HAP-1 (cell line): ENCODE results near the gene ZNF609.

Source experiments
- DNase-seq, 2 experiments: peaks; one replicate each; pipeline ENCODE4 v3.0.0-alpha.2; 2016 to 2020; ENCODE audit warnings: low spot score in 2 of 2
- H3K27me3 ChIP-seq: fragments of 250-450 bp; sonication (Bioruptor Pico); 2 replicates; pipeline ENCODE4 v1.5.1; 2020; ENCODE audit warnings: low read depth, mild to moderate bottlenecking, moderate library complexity
- H3K36me3 ChIP-seq: fragments of 250-450 bp; sonication (Bioruptor Pico); replicated peaks from 2 replicates; pipeline ENCODE4 v1.5.1; 2020; ENCODE audit warnings: mild to moderate bottlenecking
- H3K4me1 ChIP-seq: fragments of 250-450 bp; sonication (Bioruptor Pico); 2 replicates; pipeline ENCODE4 v1.5.1; 2020; ENCODE audit warnings: mild to moderate bottlenecking
- H3K4me3 ChIP-seq: fragments of 250-450 bp; sonication (Bioruptor Pico); 2 replicates; pipeline ENCODE4 v1.5.1; 2020; ENCODE audit warnings: mild to moderate bottlenecking, moderate library complexity
- H3K9me3 ChIP-seq: fragments of 250-450 bp; sonication (Bioruptor Pico); 2 replicates; pipeline ENCODE4 v1.5.1; 2020; ENCODE audit warnings: mild to moderate bottlenecking, moderate library complexity
- in situ Hi-C: fragments of 300-500 bp; cut with MboI; formaldehyde crosslinking; loops from 3 replicates; pipeline ENCODE4 v1.14.3; 2020; ENCODE audit warnings: low sequenced_read_pairs, inconsistent platforms, mixed read lengths

ZNF609 gene

GRCh38 chr15:64697911-64698369 lies 237.6 kb downstream of the ZNF609 start:
- Histone ChIP-seq H3K36me3 (peaks cover 29% of the 10 kb centered on the region), H3K27me3 (no peaks in the 10 kb centered on the region), H3K9me3 (no peaks in the 10 kb centered on the region), H3K4me3 (no peak overlapping the region), H3K4me1 (peaks cover 45% of the 10 kb centered on the region)
- no peak for DNase-seq
- in situ Hi-C loops: no loop called here

DNA sequence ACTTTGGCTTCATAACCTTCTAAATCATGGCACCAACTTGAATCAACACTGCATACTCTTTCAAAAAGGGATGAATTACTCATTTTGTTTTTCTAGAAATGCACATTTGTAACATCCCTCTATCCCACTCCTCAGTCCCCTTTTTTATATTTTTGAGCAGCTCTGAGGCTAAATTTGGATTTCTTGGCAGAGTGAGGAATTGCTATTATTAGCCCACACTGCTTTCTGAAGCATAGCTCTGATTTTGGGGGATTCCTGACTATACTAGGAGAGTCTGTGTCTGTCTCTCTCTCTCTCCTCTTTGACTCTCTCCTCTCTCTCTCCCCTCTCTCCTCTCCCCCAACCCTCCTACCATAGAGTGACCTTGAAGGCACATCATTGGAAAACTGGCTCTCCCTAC lies 238.4 kb downstream of the ZNF609 start:
- Histone ChIP-seq H3K9me3 (no peaks in the 10 kb centered on the region), H3K4me3 (no peak overlapping the region), H3K4me1 (peaks cover 50% of the 10 kb centered on the region), H3K36me3 (peaks cover 21% of the 10 kb centered on the region), H3K27me3 (no peaks in the 10 kb centered on the region)
- no peak for DNase-seq
- in situ Hi-C loops: no loop called here

GRCh38 chr15:64699751-64700388 lies 239.5 kb downstream of the ZNF609 start:
- peak in 1 of 2 experiments; percentile 70 for DNase-seq
- H3K27me3 ChIP-seq: no peaks in the 10 kb centered on the region
- peaks cover 14% of the 10 kb centered on the region for H3K36me3 ChIP-seq
- H3K9me3 ChIP-seq: no peaks in the 10 kb centered on the region
- in situ Hi-C loops: no loop called here
- H3K4me1 ChIP-seq: peaks cover 46% of the 10 kb centered on the region
- H3K4me3 ChIP-seq: no peak overlapping the region

- no peak overlapping the region for H3K4me3 ChIP-seq
- H3K4me1 ChIP-seq: peaks cover 36% of the 10 kb centered on the region
- in situ Hi-C loops: no loop called here
- peaks cover 5% of the 10 kb centered on the region; the same call in 1 of the 2 replicates for H3K36me3 ChIP-seq
- no peaks in the 10 kb centered on the region for H3K9me3 ChIP-seq
- H3K27me3 ChIP-seq: no peaks in the 10 kb centered on the region
- DNase-seq: peak in 1 of 2 experiments; percentile 39
These were observed 240.7 kb downstream of the ZNF609 start for GRCh38 chr15:64701051-64701450.

- Histone ChIP-seq H3K4me1 (peaks cover 36% of the 10 kb centered on the region), H3K4me3 (peak overlapping the region; percentile 81), H3K9me3 (no peaks in the 10 kb centered on the region), H3K27me3 (no peaks in the 10 kb centered on the region), H3K36me3 (0 out of 2 replicates have a peak, but pooled peaks cover 5% of the 10 kb centered on the region)
- DNase-seq: no peak
- in situ Hi-C loops: no loop called here
These were observed 241.3 kb downstream of the ZNF609 start for GRCh38 chr15:64701482-64702184.

DNA sequence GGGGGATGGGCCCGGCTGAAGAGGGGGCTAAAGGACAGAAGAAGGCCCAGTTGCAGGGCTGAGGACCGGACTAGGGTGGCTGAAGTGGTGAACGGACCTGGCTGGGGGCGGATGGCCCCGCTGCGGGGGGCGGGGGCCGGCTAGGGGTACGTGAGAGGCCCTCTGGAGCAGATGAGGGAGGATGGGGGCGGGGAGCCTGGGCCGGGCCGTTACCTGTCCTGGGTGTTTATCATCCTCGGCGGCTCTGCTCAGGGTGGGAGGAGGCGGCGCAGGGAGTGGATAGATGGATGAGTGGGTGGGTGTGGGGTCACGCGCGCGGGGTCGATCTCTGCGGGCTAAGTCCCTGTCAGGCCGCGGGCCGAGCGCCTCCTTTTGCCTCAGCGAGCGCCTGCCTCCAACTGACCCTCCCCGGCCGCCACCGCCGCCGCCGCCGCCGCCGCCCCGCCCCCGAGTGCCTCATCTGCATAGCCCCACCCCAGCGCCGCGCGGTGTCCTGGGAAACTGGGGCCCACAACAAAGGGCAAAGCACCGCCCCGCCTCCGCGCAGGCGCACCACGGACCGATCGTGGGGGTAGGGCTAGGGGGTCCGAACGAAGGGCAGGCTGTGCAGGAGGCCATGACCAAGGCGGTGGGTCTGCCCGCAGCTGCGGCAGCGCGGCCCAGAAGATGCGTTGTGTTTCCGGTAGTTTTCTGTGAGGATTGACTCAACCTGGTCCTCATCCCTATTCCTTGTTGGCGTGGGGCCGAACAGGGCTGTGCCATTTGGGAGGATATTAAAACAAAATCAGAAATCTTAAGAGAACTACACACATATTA lies 242.6 kb downstream of the ZNF609 start:
- Histone ChIP-seq H3K4me1 (peaks cover 36% of the 10 kb centered on the region), H3K9me3 (no peaks in the 10 kb centered on the region), H3K36me3 (0 out of 2 replicates have a peak, but pooled peaks cover 5% of the 10 kb centered on the region), H3K4me3 (peak overlapping the region; percentile 81), H3K27me3 (no peaks in the 10 kb centered on the region)
- DNase-seq: peak; percentile 99 to 100
- in situ Hi-C loops: no loop called here

- no peak for DNase-seq
- in situ Hi-C loops: no loop called here
These were observed 243.2 kb downstream of the ZNF609 start for GRCh38 chr15:64703632-64703959.

DNA sequence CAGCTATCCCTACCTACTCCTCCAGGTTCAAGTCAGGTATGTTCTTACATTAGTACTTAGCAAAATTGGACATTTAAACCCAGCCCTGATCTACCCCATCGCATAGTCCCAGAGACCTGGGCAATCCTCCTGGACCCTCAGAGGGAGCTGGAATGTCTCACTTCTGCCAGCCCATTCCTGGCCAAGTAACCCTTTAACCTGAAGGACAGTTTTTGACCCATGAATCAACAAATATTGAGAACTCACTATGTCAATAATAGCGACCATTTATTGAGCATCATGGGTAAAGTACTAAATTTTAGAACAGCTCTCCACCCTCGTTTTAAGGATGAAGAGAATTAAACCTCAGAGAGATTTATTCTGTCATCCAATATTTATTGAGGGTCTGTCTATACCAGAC lies 244.6 kb downstream of the ZNF609 start:
- Histone ChIP-seq H3K36me3 (0 out of 2 replicates have a peak, but pooled peaks cover 5% of the 10 kb centered on the region), H3K9me3 (no peaks in the 10 kb centered on the region), H3K4me3 (no peak overlapping the region), H3K4me1 (peaks cover 29% of the 10 kb centered on the region), H3K27me3 (no peaks in the 10 kb centered on the region)
- DNase-seq: no peak
- in situ Hi-C loops: no loop called here

More at GRCh38 chr15:64703632-64703959, 243.2 kb downstream of the ZNF609 start:
- Histone ChIP-seq H3K36me3 (0 out of 2 replicates have a peak, but pooled peaks cover 5% of the 10 kb centered on the region), H3K4me3 (peak overlapping the region; percentile 81), H3K27me3 (no peaks in the 10 kb centered on the region), H3K4me1 (peaks cover 36% of the 10 kb centered on the region), H3K9me3 (no peaks in the 10 kb centered on the region)

DNA sequence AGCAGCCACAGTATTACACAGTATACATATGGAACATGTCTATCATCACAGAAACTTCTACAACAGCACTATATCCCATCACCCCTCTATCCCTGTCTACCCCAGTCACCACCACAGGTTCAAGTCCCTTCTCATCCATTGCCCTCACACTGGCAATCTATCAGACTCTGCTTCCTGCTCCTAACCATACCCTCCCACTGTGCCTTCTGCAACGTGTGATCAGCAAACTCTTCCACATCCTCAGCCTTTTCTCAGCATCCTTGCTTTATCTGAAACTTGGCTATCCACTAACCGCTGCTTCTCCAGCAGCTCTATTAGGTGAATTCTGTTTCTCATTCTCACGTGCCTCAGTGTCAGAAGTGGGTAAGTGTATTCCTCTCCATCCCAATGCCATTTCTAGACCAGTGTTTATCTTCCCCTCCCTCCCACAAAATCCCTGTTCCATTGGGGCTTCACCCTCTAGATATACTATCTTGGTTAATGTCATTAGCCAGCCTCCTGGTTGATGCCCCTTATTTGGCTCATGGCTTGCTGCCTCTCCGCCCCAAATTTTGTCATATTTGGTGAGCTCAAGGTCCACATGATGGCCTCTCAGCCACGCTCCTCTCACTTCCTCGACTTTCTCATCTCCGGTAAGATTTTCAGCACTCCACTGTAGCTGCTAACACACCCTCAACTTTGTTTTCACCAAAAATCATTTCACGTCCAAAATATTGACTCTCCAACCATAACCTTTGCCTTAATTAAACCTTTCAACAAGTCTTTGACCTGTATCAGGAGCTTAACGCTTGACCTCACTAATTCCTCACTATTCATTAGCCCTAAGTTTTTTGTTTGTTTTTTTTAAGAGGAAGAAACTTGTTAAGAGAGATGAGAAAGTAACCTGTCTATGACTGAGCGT lies 245.9 kb downstream of the ZNF609 start:
- Histone ChIP-seq H3K4me1 (peaks cover 17% of the 10 kb centered on the region), H3K27me3 (no peaks in the 10 kb centered on the region), H3K4me3 (no peak overlapping the region), H3K36me3 (no peaks in the 10 kb centered on the region), H3K9me3 (no peaks in the 10 kb centered on the region)
- in situ Hi-C loops: no loop called here
- DNase-seq: no peak

DNA sequence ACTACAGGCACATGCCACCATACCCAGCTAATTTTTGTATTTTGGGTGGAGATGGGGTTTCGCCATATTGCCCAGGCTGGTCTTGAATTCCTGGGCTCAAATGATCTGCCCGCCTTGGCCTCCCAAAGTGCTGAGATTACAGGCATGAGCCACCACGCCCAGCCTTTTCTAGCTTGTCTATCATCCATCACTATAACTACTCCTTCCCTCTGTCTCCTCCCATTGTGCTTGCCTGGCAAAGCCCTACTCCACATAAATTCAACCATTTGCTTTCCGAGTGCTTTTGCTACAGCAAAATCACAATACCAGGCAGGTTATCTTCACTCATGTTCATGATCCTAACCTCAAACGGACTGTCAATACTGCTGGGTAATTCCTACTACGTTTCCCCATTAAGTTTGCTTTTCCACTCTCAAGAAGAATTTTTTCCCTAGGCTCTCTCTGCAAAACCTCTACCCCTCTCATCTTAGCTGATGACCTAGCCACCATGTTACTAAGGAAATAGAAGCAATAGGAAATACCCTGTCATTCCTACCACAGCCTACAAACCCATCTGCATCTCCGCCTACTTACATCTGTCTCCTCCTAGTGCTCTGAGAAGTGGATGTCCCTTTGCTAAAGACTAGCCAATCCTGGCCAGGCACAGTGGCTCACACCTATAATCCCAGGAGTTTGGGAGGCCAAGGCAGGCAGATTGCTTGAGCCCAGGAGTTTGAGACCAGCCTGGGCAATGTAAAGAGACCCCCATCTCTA lies 250.5 kb downstream of the ZNF609 start:
- no peak for DNase-seq
- in situ Hi-C loops: no loop called here
- Histone ChIP-seq H3K4me3 (no peak overlapping the region), H3K4me1 (0 out of 2 replicates have a peak, but pooled peaks cover 3% of the 10 kb centered on the region), H3K9me3 (no peaks in the 10 kb centered on the region), H3K36me3 (no peaks in the 10 kb centered on the region), H3K27me3 (no peaks in the 10 kb centered on the region)

DNA sequence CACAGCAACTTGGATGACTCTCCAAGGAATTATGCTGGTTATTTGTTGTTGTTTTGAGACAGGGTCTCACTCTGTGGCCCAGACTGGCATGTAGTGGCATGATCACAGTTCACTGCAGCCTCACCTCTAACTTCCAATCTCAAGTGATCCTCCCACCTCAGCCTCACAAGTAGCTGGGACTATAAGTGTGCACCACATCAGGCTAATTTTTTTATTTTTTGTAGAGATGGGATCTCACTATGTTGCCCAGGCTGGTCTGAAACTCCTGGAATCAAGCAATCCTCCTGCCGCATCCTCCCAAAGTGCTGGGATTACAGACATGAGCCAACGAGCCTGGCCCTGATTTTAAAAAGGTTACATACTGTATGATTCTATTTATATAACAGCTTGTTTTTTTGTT lies 252.0 kb downstream of the ZNF609 start:
- in situ Hi-C loops: no loop called here
- DNase-seq: no peak
- 0 out of 2 replicates have a peak, but pooled peaks cover 3% of the 10 kb centered on the region for H3K4me1 ChIP-seq

GRCh38 chr15:64713592-64713991 lies 253.2 kb downstream of the ZNF609 start:
- Histone ChIP-seq H3K36me3 (no peaks in the 10 kb centered on the region), H3K4me3 (no peak overlapping the region), H3K9me3 (no peaks in the 10 kb centered on the region), H3K4me1 (0 out of 2 replicates have a peak, but pooled peaks cover 3% of the 10 kb centered on the region), H3K27me3 (no peaks in the 10 kb centered on the region)
- in situ Hi-C loops: no loop called here
- DNase-seq: no peak

More for the DNA sequence above, 252.0 kb downstream of the ZNF609 start:
- no peaks in the 10 kb centered on the region for H3K27me3 ChIP-seq
- H3K9me3 ChIP-seq: no peaks in the 10 kb centered on the region
- no peak overlapping the region for H3K4me3 ChIP-seq
- no peaks in the 10 kb centered on the region for H3K36me3 ChIP-seq
